GM19035 (cell line): Measurements from ENCODE around the gene DNAL4.
"Not testable (repeated sequence)": the region's sequence is repeated elsewhere in the genome, so short reads cannot be mapped to it uniquely, and the experiment has no call there.

Experiments
- ATAC-seq: cut with Tn5 transposase; IDR thresholded peaks from one replicate; pipeline ENCODE4 v1.9.1; 2021; ENCODE audit not compliant: unreplicated experiment

Gene DNAL4

DNA sequence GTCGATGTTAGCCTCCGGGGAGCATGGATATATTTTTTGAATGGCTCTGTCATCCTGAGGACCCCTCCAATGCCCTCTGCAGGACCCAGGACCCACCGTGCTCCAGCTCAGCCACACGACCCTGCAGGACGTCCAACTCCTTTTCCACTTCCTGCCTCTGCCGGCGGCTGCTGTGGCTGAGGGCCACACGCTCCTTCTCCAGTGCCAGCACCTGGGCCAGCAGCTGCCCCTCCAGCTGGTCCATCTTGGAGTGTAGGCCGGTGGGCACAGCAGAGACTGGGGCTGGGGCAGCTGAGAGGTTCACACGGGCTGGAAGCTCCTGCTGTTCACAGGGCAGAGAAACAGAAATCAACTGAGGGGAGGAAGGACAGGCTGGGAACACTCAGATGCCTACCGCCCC is 34.2 kb upstream of the DNAL4 start:
- ATAC-seq: no peak

DNA sequence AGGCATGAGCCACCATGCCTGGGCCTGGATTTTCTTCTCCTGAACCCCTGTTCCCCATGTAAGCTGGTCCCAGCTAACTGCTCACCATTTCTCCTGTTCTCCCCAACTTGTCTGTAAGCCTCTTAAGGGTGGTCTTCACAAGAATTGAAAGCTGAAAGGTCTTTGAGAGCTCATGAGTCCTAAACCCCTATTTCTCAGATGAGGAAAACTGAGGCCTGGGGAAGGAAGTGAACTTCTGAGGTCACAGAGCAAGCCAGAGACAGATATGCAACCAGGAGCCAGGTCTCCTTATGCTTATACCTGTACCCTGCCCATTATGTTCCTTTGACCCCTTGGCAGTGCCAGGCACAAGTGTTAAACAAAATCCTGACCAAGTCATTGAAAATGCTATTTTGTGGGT is 33.6 kb upstream of the DNAL4 start:
- no peak for ATAC-seq

DNA sequence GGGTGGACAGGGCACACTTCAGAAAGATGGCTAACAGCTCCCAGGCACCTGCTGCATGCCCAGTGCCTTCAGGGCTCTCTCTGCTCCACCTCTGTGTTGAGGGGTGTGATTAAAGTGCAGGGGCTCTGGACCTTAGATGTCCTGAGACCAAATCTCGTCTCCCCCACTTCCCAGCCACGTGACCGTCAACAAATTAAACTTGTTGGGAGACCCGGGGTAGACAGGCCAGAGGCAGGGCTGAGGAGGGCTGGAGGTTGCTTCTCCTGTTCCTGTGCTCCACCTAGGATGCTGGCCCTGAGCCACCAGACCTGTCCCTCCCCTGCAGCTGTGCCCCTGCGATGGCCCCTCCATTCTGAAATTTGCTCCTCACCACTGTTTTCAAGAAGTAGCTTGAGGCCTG is 32.9 kb upstream of the DNAL4 start:
- ATAC-seq: no peak

DNA sequence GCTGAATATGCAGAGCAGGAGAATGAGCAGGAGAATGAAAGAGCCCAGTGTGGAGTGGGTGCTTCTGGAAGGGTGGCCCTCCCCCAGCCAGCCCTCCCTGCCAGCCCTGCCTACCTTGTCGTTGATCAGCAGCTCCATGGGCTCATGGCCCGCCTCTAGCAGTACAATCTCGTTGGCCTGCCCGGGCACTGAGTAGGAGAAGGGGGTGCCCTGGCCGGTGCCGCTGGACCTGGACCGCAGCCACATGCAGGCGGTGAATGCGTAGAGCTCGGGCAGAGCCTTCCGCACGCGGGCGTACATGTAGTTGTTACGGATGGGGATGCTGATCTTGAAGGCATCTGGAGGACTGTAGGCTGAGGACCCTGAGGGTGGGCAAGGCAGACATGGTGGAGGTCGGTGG is 32.4 kb upstream of the DNAL4 start:
- ATAC-seq: no peak

DNA sequence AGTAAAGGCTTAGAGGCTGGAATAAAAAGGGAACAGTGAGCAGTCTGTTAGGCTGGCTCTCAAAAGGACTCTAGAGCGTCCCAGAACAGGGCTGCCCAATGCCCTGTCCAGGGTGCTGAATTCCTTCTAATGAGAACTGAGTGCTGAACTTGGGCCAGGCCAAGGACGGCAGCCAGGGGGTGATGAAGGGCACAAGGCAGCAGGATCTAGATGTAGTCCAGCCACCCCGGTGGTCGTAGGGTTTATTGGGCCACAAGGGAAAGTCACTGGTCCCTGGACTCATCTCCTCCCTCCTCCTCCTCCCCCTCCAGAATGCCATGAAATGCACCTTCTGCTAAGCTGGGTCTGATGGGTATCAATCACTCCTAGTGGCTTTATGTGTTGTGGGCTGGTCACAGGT is 30.6 kb upstream of the DNAL4 start:
- ATAC-seq: no peak

DNA sequence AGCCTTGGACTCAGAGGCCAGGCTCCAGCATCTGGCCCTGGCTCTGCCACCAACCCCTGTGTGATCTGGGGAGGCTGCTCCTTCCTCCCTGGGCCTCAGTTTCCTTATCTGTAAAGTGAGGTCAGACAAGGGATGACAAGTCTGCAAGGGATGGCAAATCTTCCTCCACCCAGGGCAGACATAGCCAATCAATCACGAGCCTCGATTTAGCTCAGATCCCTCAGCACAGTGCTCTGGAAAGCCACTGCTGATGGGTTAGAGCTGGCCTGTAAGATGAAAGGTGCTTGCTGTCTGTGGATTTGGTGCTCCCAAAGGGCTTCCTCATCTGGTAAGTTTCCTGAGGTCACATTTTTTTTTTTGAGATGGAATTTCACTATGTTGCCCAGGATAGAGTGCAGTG is 29.7 kb upstream of the DNAL4 start:
- no peak for ATAC-seq

DNA sequence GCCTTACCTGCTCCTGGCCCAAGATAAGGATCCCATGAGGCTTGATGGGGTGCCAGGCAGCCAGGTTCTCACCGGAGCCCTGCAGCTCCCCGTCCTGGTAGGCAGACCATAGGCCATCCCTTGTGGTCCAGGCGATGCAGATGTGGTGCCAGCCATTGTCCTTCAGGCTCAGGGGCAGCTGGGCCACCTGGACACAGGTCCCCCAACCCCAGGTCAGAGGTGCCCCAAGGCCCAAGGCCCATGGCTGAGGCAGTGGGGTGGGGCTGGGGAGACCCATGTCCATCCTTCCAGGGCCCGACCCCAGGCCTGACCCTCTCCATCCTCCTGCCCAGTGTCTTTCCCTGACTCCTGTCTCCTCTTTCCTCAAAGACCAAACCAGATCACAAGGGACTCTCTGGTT is 29.1 kb upstream of the DNAL4 start:
- ATAC-seq: no peak

DNA sequence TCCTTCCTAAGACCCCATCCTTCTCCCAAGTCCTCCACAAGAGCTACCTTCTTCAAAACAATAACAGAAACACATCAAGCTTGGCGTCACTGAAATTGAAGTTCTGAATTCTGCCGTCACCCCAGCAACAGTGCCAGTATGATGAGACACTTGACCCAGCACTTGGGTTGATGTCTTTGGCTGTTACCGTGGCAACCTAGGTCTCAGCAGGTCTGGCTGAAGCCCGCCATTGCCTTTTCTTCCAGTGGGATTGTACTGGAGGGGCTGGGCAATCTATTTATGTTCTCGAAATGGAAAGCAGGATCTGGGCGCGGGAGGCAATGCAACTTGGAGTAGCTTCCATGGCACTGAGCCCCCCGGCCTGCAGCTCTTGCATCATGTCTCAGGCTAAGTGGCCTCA is 26.1 kb upstream of the DNAL4 start:
- ATAC-seq: no peak

DNA sequence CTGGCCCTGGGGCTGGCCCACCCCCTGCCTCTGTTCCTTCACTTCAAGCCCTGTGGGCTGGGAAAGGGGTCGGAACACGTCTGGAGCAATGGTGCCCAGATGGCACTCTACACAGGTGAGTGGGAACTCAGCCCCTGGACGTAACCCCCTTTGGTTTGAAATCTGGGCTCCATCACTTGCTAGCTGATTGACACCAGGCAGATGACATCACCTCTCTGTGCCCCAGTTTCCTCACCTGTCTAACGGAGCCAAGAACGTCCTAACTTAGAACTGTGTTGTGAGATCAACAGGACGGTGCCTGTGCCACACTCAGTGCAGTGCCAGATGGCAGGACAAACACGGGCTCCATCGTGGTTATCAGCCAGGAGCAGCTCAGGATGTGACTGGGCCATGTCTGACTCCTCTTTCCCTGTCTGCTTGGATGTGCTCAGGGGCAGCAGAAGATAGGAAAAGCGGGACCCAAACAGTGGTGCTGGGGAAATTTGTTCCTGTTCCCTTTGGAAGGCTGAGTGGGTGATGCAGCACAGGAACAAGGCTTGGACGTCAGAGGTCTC is 25.5 kb upstream of the DNAL4 start:
- no peak for ATAC-seq

DNA sequence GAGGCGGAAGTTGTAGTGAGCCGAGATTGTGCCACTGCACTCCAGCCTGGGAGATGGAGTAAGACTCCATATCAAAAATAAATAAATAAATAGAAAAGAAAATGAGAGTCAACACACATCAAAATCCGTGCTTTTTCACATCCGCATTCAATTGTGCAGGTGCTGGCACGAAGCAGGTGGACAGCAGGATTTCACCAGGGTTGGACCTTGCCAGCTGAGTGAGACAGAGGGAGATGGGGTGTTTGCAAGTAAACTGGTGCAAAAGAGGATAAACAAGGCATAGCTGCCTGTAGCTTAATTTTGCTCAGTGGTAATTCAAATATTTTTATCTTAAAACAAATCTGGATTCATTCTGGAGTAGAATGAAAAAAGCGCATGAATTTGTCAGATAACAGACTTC is 23.3 kb upstream of the DNAL4 start:
- no peak for ATAC-seq

DNA sequence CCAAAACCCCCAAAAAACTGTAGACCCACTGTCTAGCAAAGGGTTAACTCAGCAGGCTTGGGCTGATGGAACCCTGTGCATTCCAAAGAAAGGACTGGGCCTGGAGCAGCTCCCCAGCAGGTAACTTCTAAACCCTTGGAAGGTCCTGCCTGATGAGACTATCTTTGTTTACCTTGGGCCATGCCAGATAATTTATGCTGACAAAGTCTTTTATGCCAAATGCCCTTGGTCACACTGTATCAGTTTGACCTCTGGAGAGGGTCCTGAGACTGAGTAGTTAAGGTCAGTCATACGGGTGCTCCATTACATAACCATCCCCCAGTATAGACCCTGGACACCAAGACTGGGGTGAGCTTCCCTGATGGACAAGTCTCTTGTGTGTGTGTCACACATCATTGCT is 21.9 kb upstream of the DNAL4 start:
- ATAC-seq: no peak

DNA sequence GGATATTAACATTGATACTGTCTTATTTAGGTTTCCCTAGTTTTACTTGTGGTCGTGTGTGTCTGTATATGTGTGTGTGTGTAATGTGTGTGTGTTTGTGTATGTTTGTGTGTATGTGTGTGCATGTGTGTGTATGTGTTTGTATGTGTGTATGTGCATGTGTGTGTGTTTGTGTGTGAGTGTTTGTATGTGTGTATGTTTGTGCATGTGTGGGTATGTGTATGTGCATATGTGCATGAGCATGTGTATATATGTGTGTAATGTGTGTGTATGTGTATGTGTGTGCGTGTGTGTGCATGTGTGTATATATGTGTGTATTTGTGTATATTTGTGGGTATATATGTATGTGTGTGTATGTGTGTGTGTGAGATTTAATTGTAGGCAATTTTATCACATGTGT is 17.3 kb upstream of the DNAL4 start:
- no peak for ATAC-seq

DNA sequence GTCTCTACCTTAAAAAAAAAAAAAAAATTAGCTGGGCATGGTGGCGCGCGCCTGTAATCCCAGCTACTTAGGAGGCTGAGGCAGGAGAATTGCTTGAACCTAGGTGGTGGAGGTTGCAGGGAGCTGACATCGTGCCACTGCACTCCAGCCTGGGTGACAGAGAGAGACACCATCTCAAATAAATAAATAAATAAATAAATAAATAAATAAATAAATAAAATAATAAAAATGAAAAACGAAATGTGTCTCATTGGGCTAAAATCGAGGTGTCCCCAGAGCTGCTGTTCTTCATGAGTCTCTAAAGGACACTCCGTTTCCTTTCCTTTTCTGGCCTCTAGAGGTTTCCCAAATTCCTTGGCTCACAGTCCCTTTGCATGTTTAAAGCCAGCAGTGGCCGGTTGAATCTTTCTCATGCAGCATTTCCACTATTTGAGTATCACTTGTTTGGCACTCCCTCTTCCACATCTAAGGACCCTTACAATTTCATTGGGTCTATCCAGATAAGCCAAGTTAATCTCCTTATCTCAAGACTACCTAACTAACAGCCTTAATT is 11.2 kb upstream of the DNAL4 start:
- not testable (repeated sequence) for ATAC-seq

DNA sequence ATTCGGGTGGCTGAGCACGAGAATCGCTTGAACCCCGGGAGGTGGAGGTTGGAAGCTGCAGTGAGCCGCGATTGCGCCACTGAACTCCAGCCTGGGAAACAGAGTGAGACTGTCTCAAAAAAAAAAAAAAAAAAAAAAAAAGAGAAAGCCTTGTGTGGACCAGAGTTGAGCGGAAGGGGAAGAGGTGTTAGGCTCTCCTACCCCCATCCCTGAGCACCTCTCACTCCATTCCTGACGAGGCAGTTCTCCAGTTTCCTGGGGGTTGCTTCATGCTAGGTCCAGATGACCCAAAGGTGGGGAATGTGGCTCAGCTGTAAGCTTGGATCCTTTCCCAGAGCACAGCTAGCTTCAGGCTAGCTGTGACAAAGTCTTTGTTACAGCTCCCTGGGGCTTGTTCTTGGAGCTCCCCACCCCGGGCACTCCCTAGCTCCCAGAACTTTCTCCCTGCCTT is 8.8 kb upstream of the DNAL4 start:
- ATAC-seq: no peak

DNA sequence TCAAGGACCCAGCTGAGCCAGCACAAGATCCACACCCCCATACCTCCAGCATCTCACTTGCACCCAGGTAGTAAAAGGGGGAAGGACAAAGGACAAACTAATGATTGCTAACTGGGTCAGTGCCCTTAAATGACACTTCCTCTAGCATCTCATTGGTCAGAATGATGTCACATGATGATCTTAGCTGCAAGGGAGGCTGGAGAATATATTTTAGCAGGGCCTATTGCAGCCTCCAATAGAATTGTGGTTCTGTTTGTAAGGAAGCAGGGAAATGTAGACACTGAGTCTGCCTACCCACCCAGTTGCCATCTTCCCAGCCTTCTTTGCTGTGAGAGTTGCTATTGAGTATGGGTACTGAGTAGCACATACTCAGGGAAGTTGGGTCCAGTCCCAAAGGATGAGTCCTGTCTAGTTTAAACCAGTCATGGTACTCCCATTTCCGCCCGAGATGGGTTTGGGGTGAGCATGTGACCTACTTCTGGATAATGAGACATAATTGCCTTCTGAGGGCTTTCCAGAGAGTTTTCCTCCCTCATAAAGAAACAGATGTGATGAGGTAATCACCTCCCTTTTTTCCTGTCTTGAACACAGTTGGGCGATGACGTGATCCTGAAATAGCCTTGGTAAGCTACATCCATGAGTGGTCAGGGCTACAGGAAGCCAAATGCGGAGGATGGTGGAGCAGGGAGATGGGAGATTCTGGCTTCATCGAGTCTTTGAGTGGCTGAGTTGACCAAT is 5.5 kb upstream of the DNAL4 start:
- no peak for ATAC-seq

DNA sequence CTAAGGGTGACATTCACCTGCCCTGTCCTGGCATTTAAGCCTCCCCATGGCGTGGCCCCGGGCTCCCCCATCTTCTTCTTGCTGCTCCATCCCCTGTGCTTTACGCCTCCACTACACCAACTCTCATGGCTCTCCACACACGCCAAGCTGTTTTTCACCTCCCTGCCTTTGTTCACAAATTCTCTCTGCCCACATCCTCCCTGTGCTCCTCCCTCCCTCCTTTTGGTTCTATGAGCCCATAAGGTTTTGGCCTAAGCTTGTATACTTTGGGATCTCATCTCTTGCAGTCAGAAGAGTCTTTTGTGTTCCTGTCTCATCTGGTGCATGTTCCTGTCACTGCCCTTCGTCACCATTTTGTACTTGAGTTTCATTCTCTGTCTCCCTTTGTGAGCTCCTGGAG is 4.6 kb upstream of the DNAL4 start:
- ATAC-seq: no peak

DNA sequence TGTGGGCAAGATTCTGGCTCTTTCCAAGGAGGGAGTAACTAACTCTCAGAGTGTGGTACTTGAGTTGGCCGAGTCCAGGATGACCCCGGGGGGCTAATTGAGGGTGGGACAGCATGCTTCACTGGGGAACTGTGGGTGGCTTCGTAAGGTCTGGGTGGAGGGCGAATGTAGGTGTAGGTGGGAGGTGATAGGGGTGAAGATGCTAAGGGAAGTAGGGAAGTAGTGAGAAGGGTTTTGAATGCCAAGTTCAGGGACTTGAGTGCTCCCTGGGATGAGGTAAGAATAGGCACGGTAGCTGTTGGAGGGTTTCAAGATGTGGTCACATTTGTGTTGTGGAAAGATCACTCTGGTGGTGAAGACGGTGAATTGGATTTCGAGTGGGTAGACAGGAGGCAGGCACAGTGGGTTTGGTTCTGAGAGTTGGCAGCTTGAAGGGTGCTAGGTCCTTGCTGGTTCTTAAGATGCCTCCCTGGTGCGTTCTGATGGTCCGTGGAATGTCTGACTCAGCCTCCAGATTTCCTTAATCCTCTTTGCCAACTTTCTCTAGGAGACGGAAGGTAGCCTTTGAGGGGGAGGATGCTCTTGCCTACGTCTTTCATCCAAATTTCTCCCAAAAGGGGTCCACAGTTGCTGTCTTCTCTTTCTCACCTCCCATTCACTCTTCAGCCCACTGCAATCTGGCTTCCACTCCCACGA is 2.5 kb upstream of the DNAL4 start:
- ATAC-seq: no peak

DNA sequence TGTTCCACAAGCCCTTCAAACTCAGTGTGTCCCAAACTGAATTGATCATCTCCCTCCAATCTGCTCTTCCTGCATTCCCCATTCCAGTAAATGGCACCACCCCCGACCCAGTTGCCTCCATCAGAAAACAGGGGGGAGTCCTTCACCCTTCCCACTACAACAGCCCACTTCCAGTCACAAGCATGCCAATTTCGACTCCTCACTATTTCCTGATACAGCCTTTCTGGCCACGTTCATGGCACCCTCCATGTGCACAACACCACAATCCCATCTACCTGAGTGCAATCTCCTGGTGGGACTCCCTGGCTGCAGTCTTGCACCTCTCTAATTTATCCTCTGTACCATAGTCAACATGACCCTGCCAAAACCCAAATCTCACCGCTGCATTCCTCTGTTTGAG is 1.6 kb upstream of the DNAL4 start:
- no peak for ATAC-seq

DNA sequence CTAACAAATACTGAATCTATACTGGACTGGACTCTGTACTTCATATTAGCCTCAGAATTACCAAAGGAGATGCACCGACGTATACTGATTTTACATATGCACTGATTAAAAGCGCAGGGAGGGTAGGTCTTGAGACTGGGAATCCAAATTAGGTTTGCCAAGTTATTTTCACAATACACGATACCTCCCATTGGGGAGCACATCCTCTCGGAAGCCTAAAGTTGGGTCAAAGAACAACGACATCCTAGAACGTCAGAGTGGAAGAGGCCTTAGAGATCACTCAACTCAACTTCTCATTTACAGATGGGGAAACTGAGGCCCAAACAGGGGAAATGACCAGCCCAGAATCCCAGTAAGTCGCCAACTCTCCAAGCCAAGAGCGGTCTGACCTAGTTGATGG is 626 bp downstream of the DNAL4 start:
- no peak for ATAC-seq

DNA sequence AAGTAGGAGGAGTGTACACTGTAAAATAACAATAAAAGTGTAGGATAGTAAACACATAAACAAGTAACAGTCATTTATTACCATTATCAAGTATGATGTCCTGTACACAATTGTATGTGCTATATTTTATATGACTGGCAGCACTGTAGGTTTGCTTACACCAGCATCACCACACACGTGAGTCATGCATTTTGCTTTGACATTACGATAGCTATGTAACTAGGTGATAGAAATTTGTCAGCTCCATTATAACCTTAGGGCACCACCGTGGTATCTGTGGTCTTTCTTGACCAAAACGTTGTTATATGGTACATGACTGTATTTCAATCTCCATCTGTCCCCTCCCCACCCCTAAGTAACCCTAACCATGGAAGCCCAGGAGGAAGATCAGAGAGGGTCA is 1.1 kb downstream of the DNAL4 start:
- ATAC-seq: no peak

DNA sequence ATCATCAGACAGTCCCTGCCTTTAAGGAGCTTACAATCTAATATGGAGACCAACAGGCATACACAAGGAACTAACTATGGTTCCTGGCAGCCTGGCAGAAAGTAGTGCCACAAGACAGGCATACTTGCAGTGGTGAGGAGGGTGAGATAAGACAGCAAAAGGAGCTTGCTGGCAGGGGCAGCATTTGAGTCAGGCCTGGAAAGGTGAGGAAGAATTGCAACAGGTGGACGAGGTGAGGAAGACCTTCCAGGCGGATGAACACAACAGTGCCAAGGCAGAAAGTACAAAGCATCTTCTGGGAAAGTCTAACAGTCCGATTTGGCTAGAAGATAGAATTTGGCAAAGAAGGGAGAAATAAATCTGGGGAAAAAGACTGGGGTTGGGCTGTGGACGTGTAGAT is 4.3 kb downstream of the DNAL4 start:
- no peak for ATAC-seq

DNA sequence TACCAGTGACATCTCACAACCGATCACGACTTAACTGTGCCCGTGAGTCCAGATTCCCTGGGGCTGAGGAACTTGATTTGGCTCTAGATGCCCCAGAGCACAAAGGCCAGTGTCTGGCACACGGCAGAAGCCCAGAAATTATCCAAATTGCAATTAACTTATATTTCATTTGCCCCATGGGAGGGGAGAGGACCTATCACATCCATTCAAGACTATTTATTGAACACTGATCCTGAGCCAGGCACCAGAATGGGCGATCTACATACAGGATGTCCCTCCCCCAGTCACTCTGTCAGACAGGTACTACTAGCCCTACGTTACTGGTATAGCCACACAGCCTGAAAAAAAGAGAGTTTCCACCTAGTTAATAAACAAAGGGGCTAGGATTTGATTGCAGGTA is 5.1 kb downstream of the DNAL4 start:
- ATAC-seq: no peak
